ENCODE results near the gene SSB. TPM values are rescaled to one million over a fixed set of nuclear protein-coding genes. Genes with fewer than 3 reads are reported as not detected.
"Not testable (repeated sequence)": the region's sequence is repeated elsewhere in the genome, so short reads cannot be mapped to it uniquely, and the experiment has no call there.

The SSB gene
- total RNA-seq = 100 to 1,000 TPM; 122 to 124 TPM

DNA sequence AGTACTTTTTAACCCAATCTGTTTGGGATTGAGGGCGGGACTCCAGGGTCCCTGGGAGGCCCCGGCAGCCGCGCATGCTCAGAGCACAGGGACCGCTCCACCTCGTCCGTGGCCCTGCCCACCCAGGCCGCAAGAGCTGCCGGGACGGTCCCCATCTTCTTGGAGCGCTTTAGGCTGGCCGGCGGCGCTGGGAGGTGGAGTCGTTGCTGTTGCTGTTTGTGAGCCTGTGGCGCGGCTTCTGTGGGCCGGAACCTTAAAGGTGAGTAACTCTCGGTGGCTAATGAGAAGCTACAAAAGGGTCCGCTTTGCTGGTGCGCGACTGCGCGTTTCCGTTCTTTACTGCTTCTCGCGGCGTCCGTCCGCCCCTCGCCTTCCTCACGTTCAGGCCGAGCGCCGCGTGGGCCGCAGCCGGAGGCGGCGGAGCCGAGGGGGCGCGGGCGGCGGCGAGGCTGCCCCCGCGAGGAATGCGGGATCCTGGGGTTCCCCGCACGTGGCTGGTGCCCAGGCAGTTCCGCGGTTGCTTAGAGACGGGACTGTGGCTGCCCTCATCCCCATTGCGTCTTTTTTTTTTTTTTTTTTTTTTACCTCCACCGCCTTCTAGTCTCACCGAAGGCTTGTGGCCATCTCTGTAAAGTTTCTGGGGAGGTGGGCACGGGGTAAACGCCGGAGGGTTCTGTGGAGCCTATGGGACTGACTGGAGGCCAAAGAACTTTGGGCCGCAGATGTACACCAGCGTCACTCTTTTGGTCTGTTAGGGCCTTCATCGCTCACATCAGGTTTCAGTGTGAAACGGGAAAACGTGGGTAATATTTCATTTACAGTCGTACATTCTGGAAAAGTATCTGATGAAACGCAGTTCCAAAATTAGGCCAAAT, at the start of gene SSB:
Gene SSB (plus strand): TSS at position 154 of the 875 bp plus-strand sequence. CDS start 2,090 bp downstream, outside the sequence.
- H3K27me3 Mint-ChIP-seq = peaks cover 5% of the 10 kb centered on the region
- H3K4me1 Mint-ChIP-seq = peaks cover 22% of the 10 kb centered on the region
- DNase-seq = peak; percentile 96
- peaks cover 11% of the 10 kb centered on the region for H3K36me3 Mint-ChIP-seq
- peak within 1 kb of the TSS; percentile 95 for H3K27ac Mint-ChIP-seq
- H3K4me3 Mint-ChIP-seq = peak within 1 kb of the TSS; percentile 92
- H3K9me3 Mint-ChIP-seq = no peaks in the 10 kb centered on the region

DNA sequence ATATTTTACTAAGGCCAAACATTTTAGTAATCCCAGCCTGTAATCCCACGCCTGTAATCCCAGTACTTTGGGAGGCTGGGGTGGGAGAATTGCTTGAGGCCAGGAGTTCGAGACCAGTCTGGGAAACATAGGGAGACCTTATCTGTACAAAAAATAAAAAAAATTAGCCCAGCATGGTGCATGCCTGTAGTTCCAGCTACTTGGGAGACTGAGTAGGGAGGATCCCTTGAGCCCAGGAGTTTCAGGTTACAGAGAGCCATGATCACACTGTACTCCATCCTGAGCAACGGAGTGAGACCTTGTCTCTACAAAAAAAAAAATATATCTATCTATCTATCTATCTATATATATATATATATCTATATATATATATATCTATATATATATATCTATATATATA, 45.9 kb upstream of the SSB start:
- no peaks in the 10 kb centered on the region for H3K4me1 Mint-ChIP-seq
- H3K36me3 Mint-ChIP-seq = peaks cover 7% of the 10 kb centered on the region
- no peak for DNase-seq
- no peaks in the 10 kb centered on the region for H3K27me3 Mint-ChIP-seq
- H3K27ac Mint-ChIP-seq = no peak overlapping the region
- no peaks in the 10 kb centered on the region for H3K9me3 Mint-ChIP-seq
- no peak overlapping the region for H3K4me3 Mint-ChIP-seq

GRCh38 chr2:169755083-169755870, 43.4 kb upstream of the SSB start:
- H3K4me1 Mint-ChIP-seq = no peaks in the 10 kb centered on the region
- H3K27ac Mint-ChIP-seq = no peak overlapping the region
- no peak for DNase-seq
- H3K36me3 Mint-ChIP-seq = peaks cover 3% of the 10 kb centered on the region
- no peak overlapping the region for H3K4me3 Mint-ChIP-seq
- peaks cover under 1% of the 10 kb centered on the region for H3K27me3 Mint-ChIP-seq
- no peaks in the 10 kb centered on the region for H3K9me3 Mint-ChIP-seq

- peaks cover 3% of the 10 kb centered on the region for H3K27me3 Mint-ChIP-seq
- DNase-seq = no peak
- no peak overlapping the region for H3K4me3 Mint-ChIP-seq
- H3K36me3 Mint-ChIP-seq = peaks cover 3% of the 10 kb centered on the region
- no peaks in the 10 kb centered on the region for H3K4me1 Mint-ChIP-seq
- no peak overlapping the region for H3K27ac Mint-ChIP-seq
- H3K9me3 Mint-ChIP-seq = no peaks in the 10 kb centered on the region
These were observed 42.3 kb upstream of the SSB start for GRCh38 chr2:169756342-169756741.

- Mint-ChIP-seq H3K27me3 (peaks cover 3% of the 10 kb centered on the region), H3K4me3 (no peak overlapping the region), H3K36me3 (peaks cover 3% of the 10 kb centered on the region), H3K27ac (no peak overlapping the region), H3K9me3 (no peaks in the 10 kb centered on the region), H3K4me1 (peaks cover 8% of the 10 kb centered on the region)
- DNase-seq = no peak
These were observed 41.3 kb upstream of the SSB start for GRCh38 chr2:169757356-169757755.

GRCh38 chr2:169757778-169758177, 40.9 kb upstream of the SSB start:
- H3K27ac Mint-ChIP-seq = no peak overlapping the region
- H3K36me3 Mint-ChIP-seq = peaks cover 3% of the 10 kb centered on the region
- DNase-seq = no peak
- peaks cover 8% of the 10 kb centered on the region for H3K4me1 Mint-ChIP-seq
- H3K27me3 Mint-ChIP-seq = peaks cover 3% of the 10 kb centered on the region
- no peaks in the 10 kb centered on the region for H3K9me3 Mint-ChIP-seq
- H3K4me3 Mint-ChIP-seq = no peak overlapping the region

DNA sequence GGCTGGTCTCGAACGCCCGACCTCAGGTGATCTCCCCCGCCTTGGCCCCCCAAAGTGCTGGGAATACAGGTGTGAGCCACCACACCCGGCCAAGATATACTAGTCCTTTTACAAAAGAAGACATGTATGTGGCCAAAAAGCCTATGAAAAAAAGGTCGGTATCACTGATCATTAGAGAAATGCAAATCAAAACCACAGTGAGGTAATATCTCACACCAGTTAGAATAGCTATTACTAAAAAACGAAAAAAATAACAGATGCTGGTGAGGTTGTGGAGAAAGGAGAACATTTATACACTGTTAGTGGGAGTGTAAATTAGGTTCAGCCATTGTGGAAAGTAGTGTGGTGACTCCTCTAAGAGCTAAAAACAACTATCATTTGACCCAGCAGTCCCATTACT, 38.7 kb upstream of the SSB start:
- H3K4me3 Mint-ChIP-seq = no peak overlapping the region

GRCh38 chr2:169760798-169761197, 37.9 kb upstream of the SSB start:
- not testable (repeated sequence) for H3K9me3 Mint-ChIP-seq, H3K36me3 Mint-ChIP-seq, DNase-seq, H3K27me3 Mint-ChIP-seq, H3K4me3 Mint-ChIP-seq, H3K27ac Mint-ChIP-seq, H3K4me1 Mint-ChIP-seq

More for the DNA sequence above, 38.7 kb upstream of the SSB start:
- no peak for DNase-seq
- Mint-ChIP-seq H3K4me1 (peaks cover 8% of the 10 kb centered on the region), H3K9me3 (no peaks in the 10 kb centered on the region), H3K27ac (no peak overlapping the region), H3K36me3 (peaks cover 3% of the 10 kb centered on the region), H3K27me3 (peaks cover 3% of the 10 kb centered on the region)

DNA sequence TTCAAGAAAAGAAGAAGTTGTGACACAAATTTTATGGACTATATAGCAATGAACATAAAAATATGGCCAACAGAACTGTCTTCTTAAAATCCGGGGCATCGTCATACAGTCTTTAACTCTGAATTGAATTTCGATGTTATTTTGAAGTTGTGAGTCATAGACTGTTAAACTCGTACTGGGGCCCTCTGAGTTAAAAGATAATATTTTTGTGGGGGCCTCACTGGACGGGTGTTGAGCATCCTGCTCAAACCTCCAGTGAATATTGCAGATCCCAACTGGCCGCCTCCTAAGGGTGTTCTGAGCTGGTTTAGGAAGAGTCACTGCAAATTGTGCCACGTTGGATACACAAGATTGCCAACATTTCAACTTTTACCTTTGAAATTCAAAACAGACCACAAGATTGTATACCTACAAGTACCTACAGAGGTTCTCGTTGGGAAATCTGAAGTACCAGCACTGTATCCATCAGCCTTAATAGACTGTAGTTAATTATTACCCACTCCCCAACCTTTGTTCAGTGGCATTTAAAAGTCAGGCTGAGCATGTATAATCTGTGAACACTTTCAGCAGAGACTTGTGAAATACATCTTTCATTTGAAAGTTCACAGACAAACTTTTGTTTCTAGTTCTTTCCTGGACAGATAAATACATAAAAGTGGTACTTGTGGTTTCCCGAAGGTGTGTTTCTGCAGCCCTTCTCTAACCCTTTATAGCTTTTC, 37.3 kb upstream of the SSB start:
- peaks cover 3% of the 10 kb centered on the region for H3K27me3 Mint-ChIP-seq
- no peak overlapping the region for H3K27ac Mint-ChIP-seq
- H3K4me1 Mint-ChIP-seq = peaks cover 8% of the 10 kb centered on the region
- no peaks in the 10 kb centered on the region for H3K9me3 Mint-ChIP-seq
- no peak overlapping the region for H3K4me3 Mint-ChIP-seq
- no peak for DNase-seq
- H3K36me3 Mint-ChIP-seq = peaks cover 3% of the 10 kb centered on the region

GRCh38 chr2:169761970-169762292, 36.7 kb upstream of the SSB start:
- H3K4me1 Mint-ChIP-seq = peaks cover 8% of the 10 kb centered on the region
- peaks cover 3% of the 10 kb centered on the region for H3K27me3 Mint-ChIP-seq
- no peak overlapping the region for H3K27ac Mint-ChIP-seq
- H3K9me3 Mint-ChIP-seq = no peaks in the 10 kb centered on the region
- peaks cover 3% of the 10 kb centered on the region for H3K36me3 Mint-ChIP-seq
- no peak overlapping the region for H3K4me3 Mint-ChIP-seq
- DNase-seq = no peak

- H3K27me3 Mint-ChIP-seq = peaks cover 23% of the 10 kb centered on the region
- no peaks in the 10 kb centered on the region for H3K9me3 Mint-ChIP-seq
- H3K36me3 Mint-ChIP-seq = peaks cover 3% of the 10 kb centered on the region
- DNase-seq = no peak
- H3K4me1 Mint-ChIP-seq = peaks cover 15% of the 10 kb centered on the region
- H3K4me3 Mint-ChIP-seq = no peak overlapping the region
- H3K27ac Mint-ChIP-seq = no peak overlapping the region
These were observed 33.1 kb upstream of the SSB start for GRCh38 chr2:169765523-169765922.

- H3K4me1 Mint-ChIP-seq = peaks cover 7% of the 10 kb centered on the region
- DNase-seq = peak; percentile 32
- no peak overlapping the region for H3K4me3 Mint-ChIP-seq
- H3K36me3 Mint-ChIP-seq = peaks cover 3% of the 10 kb centered on the region
- peaks cover 23% of the 10 kb centered on the region for H3K27me3 Mint-ChIP-seq
- no peaks in the 10 kb centered on the region for H3K9me3 Mint-ChIP-seq
- no peak overlapping the region for H3K27ac Mint-ChIP-seq
These were observed 31.3 kb upstream of the SSB start for GRCh38 chr2:169767243-169767888.

GRCh38 chr2:169768262-169768995, 30.2 kb upstream of the SSB start:
- H3K36me3 Mint-ChIP-seq = peaks cover 3% of the 10 kb centered on the region
- H3K9me3 Mint-ChIP-seq = no peaks in the 10 kb centered on the region
- H3K27ac Mint-ChIP-seq = peak overlapping the region; percentile 29

DNA sequence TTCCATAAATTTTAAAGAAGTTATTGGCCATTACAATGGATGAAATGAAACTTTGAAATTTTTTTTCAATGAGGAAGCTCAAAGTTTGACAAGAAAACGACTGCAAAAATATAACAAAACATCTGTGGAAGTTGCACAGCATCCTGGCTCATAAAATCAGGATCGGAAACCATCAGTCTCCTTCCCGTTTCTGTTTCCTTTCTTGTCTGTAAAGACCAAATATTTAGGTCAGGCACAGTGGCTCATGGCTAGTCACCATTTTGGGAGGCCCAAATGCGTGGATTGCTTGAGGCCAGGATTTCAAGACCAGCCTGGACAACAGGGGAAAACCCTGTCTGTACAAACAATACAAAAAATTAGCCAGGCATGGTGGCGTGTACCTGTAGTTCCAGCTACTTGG, 27.6 kb upstream of the SSB start:
- no peak for DNase-seq
- Mint-ChIP-seq H3K36me3 (peaks cover 3% of the 10 kb centered on the region), H3K27ac (no peak overlapping the region), H3K9me3 (no peaks in the 10 kb centered on the region), H3K4me3 (no peak overlapping the region), H3K4me1 (peaks cover 7% of the 10 kb centered on the region), H3K27me3 (peaks cover 23% of the 10 kb centered on the region)

More at GRCh38 chr2:169768262-169768995, 30.2 kb upstream of the SSB start:
- Mint-ChIP-seq H3K4me1 (peaks cover 7% of the 10 kb centered on the region), H3K27me3 (peaks cover 23% of the 10 kb centered on the region), H3K4me3 (peak overlapping the region; percentile 76)
- peak; percentile 37 for DNase-seq

Measured in activated naive CD8-positive, alpha-beta T cell treated with anti-CD3 and anti-CD28 coated beads for 36 hours (primary cell).